K562 (cell line): ENCODE measurements around the gene SLC7A4. TPM values are rescaled to one million over a fixed set of nuclear protein-coding genes. Genes with fewer than 3 reads are reported as not detected.

Source experiments
- BRD4 ChIP-seq: fragments of 200-600 bp; sonication (generic); IDR thresholded peaks from 2 replicates; pipeline ENCODE4 v1.6.1; 2017; ENCODE audit warnings: inconsistent platforms
- CHAMP1 ChIP-seq: fragments of 450-650 bp; IDR thresholded peaks from 2 replicates; pipeline ENCODE4 v1.6.1; 2016; ENCODE audit warnings: mild to moderate bottlenecking
- REST ChIP-seq, 2 experiments: fragments of 450-650 bp; formaldehyde crosslinking in 1 of 2; IDR thresholded peaks; 2 replicates each; pipeline versions ENCODE4 v1.4.0 to v1.6.1; 2014 to 2020; ENCODE audit warnings: mild to moderate bottlenecking in 2 of 2, borderline replicate concordance in 1 of 2, low read depth in 1 of 2
- TEAD1 ChIP-seq, 2 experiments: fragments of 450-650 bp in 1 of 2; sonication (generic) in 1 of 2; formaldehyde crosslinking; IDR thresholded peaks; 2 replicates each; pipeline versions ENCODE4 v1.4.0 to v1.8.0; 2020 to 2022; ENCODE audit warnings: mild to moderate bottlenecking in 2 of 2, missing genetic modification reagents in 1 of 2
- ZNF395 ChIP-seq: fragments of 200-800 bp; sonication (Bioruptor generic); IDR thresholded peaks from 2 replicates; pipeline ENCODE4 v1.6.1; 2017; ENCODE audit warnings: missing genetic modification characterization, missing compliant biosample characterization
- polyA plus RNA-seq, 8 experiments: library from polyadenylated mRNA; depleted of rRNA in 4 of 8; stranded (reverse) in 5 of 8; unstranded in 3 of 8; fragments of >200 nt; fragmentation: Nextera tagmentation in 2 of 8; fragmentation: Illumina TruSeq in 1 of 8; extraction: Ambion mirVana in 2 of 8; extraction: Trizol in 1 of 8; gene quantifications; 2 replicates each; pipeline versions ENCODE4 v1.2.1 to v1.2.3, GENCODE V29; 2011 to 2014; ENCODE audit warnings: inconsistent platforms in 1 of 8, missing spikeins in 1 of 8
- total RNA-seq, 7 experiments: library from RNA; depleted of rRNA in 6 of 7; stranded (reverse); fragments of >200 nt in 6 of 7; fragmentation: Illumina TruSeq in 2 of 7; extraction: Trizol in 2 of 7; gene quantifications; 2 replicates each; pipeline versions ENCODE4 v1.2.1 to v1.2.3, GENCODE V29; 2011 to 2021; ENCODE audit warnings: low replicate concordance in 1 of 7

The SLC7A4 gene
- total and polyA plus RNA-seq, 9 of the 15 experiments (the other 6 are each of a cell fraction or from before 2014, with no cell fraction given) = not detected

- TF ChIP-seq REST (IDR thresholded peaks at IDR 0.05; ENCODE audit: borderline replicate concordance) = no peak
- no peak for TF ChIP-seq REST (CRISPR knock-in tag; IDR thresholded peaks at IDR 0.05; ENCODE audit: low read depth)
- TF ChIP-seq CHAMP1 = no peak
- 0 out of 2 replicates have a peak, but pooled peaks have one; percentile 26 for TF ChIP-seq ZNF395 (CRISPR knock-in tag)
- TF ChIP-seq BRD4 = no peak
- TF ChIP-seq TEAD1 (CRISPR knock-in tag; IDR thresholded peaks at IDR 0.05) = 0 out of 4 replicates have a peak, but pooled peaks of 1 of the 2 experiments have one; percentile 38
Observed at GRCh38 chr22:21042978-21043859, 10.9 kb upstream of the SLC7A4 start (continued).
